HepG2 (cell line): ENCODE data around the gene ATP9B.

Source experiments
- ARHGAP35 ChIP-seq: sonication (generic); formaldehyde crosslinking; IDR thresholded peaks from 2 replicates; pipeline ENCODE4 v1.9.0; 2022; ENCODE audit warnings: mild to moderate bottlenecking, inconsistent platforms, moderate library complexity, missing genetic modification reagents, borderline replicate concordance
- CAMTA2 ChIP-seq: sonication (generic); formaldehyde crosslinking; IDR thresholded peaks from 2 replicates; pipeline ENCODE4 v1.4.0; 2020; ENCODE audit warnings: mild to moderate bottlenecking, missing genetic modification reagents, borderline replicate concordance
- CHD2 ChIP-seq: IDR thresholded peaks from 2 replicates; pipeline ENCODE4 v1.6.1; 2011; ENCODE audit warnings: low read depth, low read length, improper control_type of control experiment
- DRAP1 ChIP-seq: IDR thresholded peaks from 2 replicates; pipeline ENCODE4 v1.6.1; 2016; ENCODE audit warnings: missing genetic modification reagents, missing compliant biosample characterization
- PBX3 ChIP-seq: sonication (generic); formaldehyde crosslinking; IDR thresholded peaks from 2 replicates; pipeline ENCODE4 v1.8.1; 2023; ENCODE audit warnings: missing genetic modification reagents, inconsistent platforms, borderline replicate concordance
- SMARCC2 ChIP-seq: fragments of 450-650 bp; IDR thresholded peaks from 2 replicates; pipeline ENCODE4 v1.6.1; 2017; ENCODE audit warnings: antibody characterized with exemption, mild to moderate bottlenecking
- TBL1XR1 ChIP-seq: fragments of 150-350 bp; IDR thresholded peaks from 2 replicates; pipeline ENCODE4 v1.6.1; 2014; ENCODE audit warnings: borderline replicate concordance, low read length; ENCODE audit not compliant: partially characterized antibody
- ZNF296 ChIP-seq: sonication (generic); formaldehyde crosslinking; conservative IDR thresholded peaks from 2 replicates; pipeline ENCODE4 v1.5.0; 2020; ENCODE audit warnings: mild to moderate bottlenecking, missing genetic modification reagents
- TF ChIP-seq, protein P1 (sequence below): sonication (generic); formaldehyde crosslinking; IDR thresholded peaks from 2 replicates; pipeline ENCODE4 v1.4.0; 2020; ENCODE audit warnings: mild to moderate bottlenecking, missing genetic modification reagents
- TF ChIP-seq, protein P2 (sequence below): sonication (generic); formaldehyde crosslinking; IDR thresholded peaks from 2 replicates; pipeline ENCODE4 v1.4.0; 2020; ENCODE audit warnings: mild to moderate bottlenecking, low read depth, missing genetic modification reagents

GRCh38 chr18:79275992-79276391 lies 206.8 kb downstream of the ATP9B start:
- TF ChIP-seq, protein P1, sequence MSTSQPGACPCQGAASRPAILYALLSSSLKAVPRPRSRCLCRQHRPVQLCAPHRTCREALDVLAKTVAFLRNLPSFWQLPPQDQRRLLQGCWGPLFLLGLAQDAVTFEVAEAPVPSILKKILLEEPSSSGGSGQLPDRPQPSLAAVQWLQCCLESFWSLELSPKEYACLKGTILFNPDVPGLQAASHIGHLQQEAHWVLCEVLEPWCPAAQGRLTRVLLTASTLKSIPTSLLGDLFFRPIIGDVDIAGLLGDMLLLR (CRISPR knock-in tag), result no peak
- TF ChIP-seq TBL1XR1, result no peak
- TF ChIP-seq DRAP1 (CRISPR knock-in tag), result no peak
- no peak for TF ChIP-seq ZNF296 (CRISPR knock-in tag)
- TF ChIP-seq CAMTA2 (CRISPR knock-in tag), result no peak
- no peak for TF ChIP-seq ARHGAP35
- no peak for TF ChIP-seq PBX3 (CRISPR knock-in tag)
- TF ChIP-seq SMARCC2, result no peak
- TF ChIP-seq, protein P2, sequence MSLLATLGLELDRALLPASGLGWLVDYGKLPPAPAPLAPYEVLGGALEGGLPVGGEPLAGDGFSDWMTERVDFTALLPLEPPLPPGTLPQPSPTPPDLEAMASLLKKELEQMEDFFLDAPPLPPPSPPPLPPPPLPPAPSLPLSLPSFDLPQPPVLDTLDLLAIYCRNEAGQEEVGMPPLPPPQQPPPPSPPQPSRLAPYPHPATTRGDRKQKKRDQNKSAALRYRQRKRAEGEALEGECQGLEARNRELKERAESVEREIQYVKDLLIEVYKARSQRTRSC (CRISPR knock-in tag), result no peak
- no peak for TF ChIP-seq CHD2
